Loucy (cell line): ENCODE measurements around the gene RBM15B.

Source experiments
- H2AFZ ChIP-seq: fragments of 200-600 bp; sonication (generic); 2 replicates; pipeline ENCODE4 v1.6.0; 2016; ENCODE audit warnings: antibody characterized with exemption, mild to moderate bottlenecking, low read length, moderate library complexity
- H3F3A ChIP-seq: fragments of 200-600 bp; 2 replicates; pipeline ENCODE4 v1.6.0; 2016; ENCODE audit warnings: antibody characterized with exemption, low read depth, mild to moderate bottlenecking
- H3K27me3 ChIP-seq: fragments of 200-600 bp; sonication (generic); 2 replicates; pipeline ENCODE4 v1.6.1; 2014; ENCODE audit warnings: low read length, mild to moderate bottlenecking; ENCODE audit not compliant: insufficient read depth, poor library complexity, severe bottlenecking
- H3K36me3 ChIP-seq: fragments of 200-600 bp; sonication (generic); 2 replicates; pipeline ENCODE4 v1.6.1; 2016; ENCODE audit warnings: low read length; ENCODE audit not compliant: insufficient read depth
- H3K4me1 ChIP-seq: fragments of 200-600 bp; sonication (generic); 2 replicates; pipeline ENCODE4 v1.5.1; 2014; ENCODE audit warnings: low read length, mild to moderate bottlenecking; ENCODE audit not compliant: insufficient read depth, poor library complexity, severe bottlenecking
- H3K4me2 ChIP-seq: fragments of 200-600 bp; sonication (generic); 2 replicates; pipeline ENCODE4 v1.6.0; 2014; ENCODE audit warnings: antibody characterized with exemption, low read length, low read depth, mild to moderate bottlenecking; ENCODE audit not compliant: poor library complexity, severe bottlenecking
- H3K4me3 ChIP-seq: fragments of 200-600 bp; sonication (generic); 2 replicates; pipeline ENCODE4 v1.5.1; 2014; ENCODE audit warnings: low read length, mild to moderate bottlenecking, mixed read lengths; ENCODE audit not compliant: poor library complexity, severe bottlenecking
- H3K79me2 ChIP-seq: fragments of 200-600 bp; sonication (generic); 2 replicates; pipeline ENCODE4 v1.6.1; 2014; ENCODE audit warnings: low read length; ENCODE audit not compliant: insufficient read depth
- H3K9ac ChIP-seq: fragments of 200-600 bp; sonication (generic); 2 replicates; pipeline ENCODE4 v1.6.0; 2014; ENCODE audit warnings: mild to moderate bottlenecking, low read depth, low read length, moderate library complexity; ENCODE audit not compliant: poor library complexity, severe bottlenecking
- H3K9me2 ChIP-seq: fragments of 200-600 bp; sonication (generic); replicated peaks from 2 replicates; pipeline ENCODE4 v1.6.1; 2016; ENCODE audit warnings: low read depth, low read length, mixed read lengths
- H3K9me3 ChIP-seq: fragments of 200-600 bp; sonication (generic); 2 replicates; pipeline ENCODE4 v1.6.1; 2014; ENCODE audit warnings: mild to moderate bottlenecking, antibody characterized with exemption, low read length, low read depth; ENCODE audit not compliant: insufficient read depth
- H4K20me1 ChIP-seq: fragments of 200-600 bp; sonication (generic); 2 replicates; pipeline ENCODE4 v1.6.0; 2014; ENCODE audit warnings: antibody characterized with exemption, low read length, mild to moderate bottlenecking; ENCODE audit not compliant: insufficient read depth, poor library complexity, severe bottlenecking
- EZH2phosphoT487 ChIP-seq: fragments of 200-600 bp; IDR thresholded peaks from 2 replicates; pipeline ENCODE4 v1.6.1; 2018; ENCODE audit warnings: antibody characterized with exemption, mild to moderate bottlenecking, moderate library complexity, borderline replicate concordance
- TF ChIP-seq, protein P1 (sequence below): fragments of 200-600 bp; sonication (generic); conservative IDR thresholded peaks from 2 replicates; pipeline ENCODE4 v1.5.1; 2014; ENCODE audit warnings: mild to moderate bottlenecking, antibody characterized with exemption, low read length

The RBM15B gene

GRCh38 chr3:51354731-51355615 lies 36.1 kb upstream of the RBM15B start:
- Histone ChIP-seq H2AFZ (no peak overlapping the region), H3K9me2 (no peaks in the 10 kb centered on the region), H4K20me1 (no peaks in the 10 kb centered on the region), H3K4me1 (no peaks in the 10 kb centered on the region), H3K79me2 (no peaks in the 10 kb centered on the region), H3K36me3 (no peaks in the 10 kb centered on the region), H3K9me3 (no peaks in the 10 kb centered on the region), H3K4me2 (no peak overlapping the region), H3K9ac (no peak overlapping the region), H3F3A (no peaks in the 10 kb centered on the region), H3K27me3 (no peaks in the 10 kb centered on the region), H3K4me3 (no peak overlapping the region)
- no peak for TF ChIP-seq EZH2phosphoT487
- TF ChIP-seq, protein P1, sequence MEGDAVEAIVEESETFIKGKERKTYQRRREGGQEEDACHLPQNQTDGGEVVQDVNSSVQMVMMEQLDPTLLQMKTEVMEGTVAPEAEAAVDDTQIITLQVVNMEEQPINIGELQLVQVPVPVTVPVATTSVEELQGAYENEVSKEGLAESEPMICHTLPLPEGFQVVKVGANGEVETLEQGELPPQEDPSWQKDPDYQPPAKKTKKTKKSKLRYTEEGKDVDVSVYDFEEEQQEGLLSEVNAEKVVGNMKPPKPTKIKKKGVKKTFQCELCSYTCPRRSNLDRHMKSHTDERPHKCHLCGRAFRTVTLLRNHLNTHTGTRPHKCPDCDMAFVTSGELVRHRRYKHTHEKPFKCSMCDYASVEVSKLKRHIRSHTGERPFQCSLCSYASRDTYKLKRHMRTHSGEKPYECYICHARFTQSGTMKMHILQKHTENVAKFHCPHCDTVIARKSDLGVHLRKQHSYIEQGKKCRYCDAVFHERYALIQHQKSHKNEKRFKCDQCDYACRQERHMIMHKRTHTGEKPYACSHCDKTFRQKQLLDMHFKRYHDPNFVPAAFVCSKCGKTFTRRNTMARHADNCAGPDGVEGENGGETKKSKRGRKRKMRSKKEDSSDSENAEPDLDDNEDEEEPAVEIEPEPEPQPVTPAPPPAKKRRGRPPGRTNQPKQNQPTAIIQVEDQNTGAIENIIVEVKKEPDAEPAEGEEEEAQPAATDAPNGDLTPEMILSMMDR = no peak

GRCh38 chr3:51355891-51356578 lies 35.0 kb upstream of the RBM15B start:
- Histone ChIP-seq H3F3A (no peaks in the 10 kb centered on the region), H3K36me3 (no peaks in the 10 kb centered on the region), H3K4me2 (no peak overlapping the region), H2AFZ (no peak overlapping the region), H3K27me3 (no peaks in the 10 kb centered on the region), H4K20me1 (no peaks in the 10 kb centered on the region), H3K79me2 (no peaks in the 10 kb centered on the region), H3K4me1 (no peaks in the 10 kb centered on the region), H3K4me3 (no peak overlapping the region), H3K9ac (no peak overlapping the region), H3K9me3 (no peaks in the 10 kb centered on the region), H3K9me2 (no peaks in the 10 kb centered on the region)
- no peak for TF ChIP-seq EZH2phosphoT487
- TF ChIP-seq, protein P1 = no peak

DNA sequence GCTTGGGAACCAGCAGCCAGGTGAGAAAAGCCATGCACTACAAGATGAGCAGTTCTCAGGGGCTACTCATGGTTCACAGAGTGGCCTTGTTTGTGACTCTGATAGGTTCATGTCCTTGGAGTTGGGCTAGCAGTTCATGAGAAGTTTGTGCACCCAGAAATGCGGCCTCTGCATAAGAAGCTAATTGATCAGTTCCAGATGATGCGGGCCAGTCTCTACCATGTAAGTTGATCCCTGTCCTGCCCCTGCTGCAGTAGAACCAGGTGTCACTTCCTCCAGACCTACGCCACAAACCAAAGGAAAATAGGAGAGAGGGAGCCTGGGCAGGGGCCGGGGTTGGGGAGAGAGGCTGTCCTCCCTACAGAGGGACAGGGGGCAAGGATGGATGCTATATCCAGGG lies 33.2 kb upstream of the RBM15B start:
- Histone ChIP-seq H4K20me1 (no peaks in the 10 kb centered on the region), H3K9ac (no peak overlapping the region), H3K36me3 (no peaks in the 10 kb centered on the region), H2AFZ (no peak overlapping the region), H3K27me3 (no peaks in the 10 kb centered on the region), H3K4me3 (no peak overlapping the region), H3K9me2 (no peaks in the 10 kb centered on the region), H3F3A (no peaks in the 10 kb centered on the region), H3K4me2 (no peak overlapping the region), H3K9me3 (no peaks in the 10 kb centered on the region), H3K4me1 (no peaks in the 10 kb centered on the region), H3K79me2 (no peaks in the 10 kb centered on the region)
- no peak for TF ChIP-seq EZH2phosphoT487
- TF ChIP-seq, protein P1 = no peak
